OCI-LY3 (cell line): ENCODE data around the gene PPY.

Experiments used
- CTCF ChIP-seq: fragments of 200-600, 300-600 bp; sonication (generic); IDR thresholded peaks from 2 replicates; pipeline ENCODE4 v1.5.1; 2014; ENCODE audit warnings: antibody characterized with exemption, low read length, low read depth
- EZH2phosphoT487 ChIP-seq: fragments of 200-600 bp; shearing (Covaris generic); IDR thresholded peaks from 2 replicates; pipeline ENCODE4 v1.6.1; 2018; ENCODE audit warnings: antibody characterized with exemption, mixed run types, low read depth

DNA sequence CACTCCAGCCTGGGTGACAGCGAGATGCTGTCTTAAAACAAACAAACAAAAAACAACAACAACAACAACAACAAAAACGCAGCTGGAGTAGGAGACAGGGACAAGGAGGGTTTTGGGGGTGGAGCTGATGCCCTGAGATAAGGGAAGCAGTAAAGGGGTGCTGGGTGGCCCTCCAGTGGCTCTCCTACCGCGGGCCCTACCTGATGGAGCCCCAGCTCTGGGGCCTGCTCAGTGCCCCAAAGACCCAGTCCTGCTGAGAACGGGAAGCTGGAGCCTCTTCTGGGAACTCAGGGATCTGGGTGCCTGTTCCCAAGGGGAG, 40.9 kb upstream of the PPY start:
- TF ChIP-seq CTCF (no peak), EZH2phosphoT487 (no peak)
